Neuron (in vitro differentiated cells): ENCODE results near the gene TMPRSS12.
A peak's percentile ranks its signal among the peaks of the same experiment; 100 is the strongest.
"Not testable (repeated sequence)": the region's sequence is repeated elsewhere in the genome, so short reads cannot be mapped to it uniquely, and the experiment has no call there.

ENCODE experiments used
- H2AFZ ChIP-seq: one replicate; pipeline ENCODE4 v1.6.1; 2013; ENCODE audit warnings: low read depth, mild to moderate bottlenecking, inconsistent platforms, low read length, moderate library complexity
- H3K27me3 ChIP-seq: one replicate; pipeline ENCODE4 v1.6.1; 2013; ENCODE audit warnings: low read length; ENCODE audit not compliant: insufficient read depth
- H3K36me3 ChIP-seq: one replicate; pipeline ENCODE4 v1.6.1; 2013; ENCODE audit warnings: low read length; ENCODE audit not compliant: insufficient read depth
- H3K4me1 ChIP-seq: one replicate; pipeline ENCODE4 v1.6.1; 2013; ENCODE audit warnings: low read length; ENCODE audit not compliant: insufficient read depth
- H3K4me3 ChIP-seq: 2 replicates; pipeline ENCODE4 v1.5.1; 2013; ENCODE audit warnings: mild to moderate bottlenecking, low read length, moderate library complexity
- H3K9me3 ChIP-seq: one replicate; pipeline ENCODE4 v1.6.1; 2013; ENCODE audit warnings: low read length

The TMPRSS12 gene

DNA sequence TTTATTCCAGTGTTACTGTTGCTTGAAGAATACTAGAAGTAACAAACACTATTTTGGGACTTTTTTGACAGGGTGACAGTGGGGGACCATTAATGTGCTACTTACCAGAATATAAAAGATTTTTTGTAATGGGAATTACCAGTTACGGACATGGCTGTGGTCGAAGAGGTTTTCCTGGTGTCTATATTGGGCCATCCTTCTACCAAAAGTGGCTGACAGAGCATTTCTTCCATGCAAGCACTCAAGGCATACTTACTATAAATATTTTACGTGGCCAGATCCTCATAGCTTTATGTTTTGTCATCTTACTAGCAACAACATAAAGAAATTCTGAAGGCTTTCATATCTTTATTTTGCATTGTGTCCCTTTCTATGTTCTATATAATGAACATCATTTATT lies 44.5 kb downstream of the TMPRSS12 start:
- Histone ChIP-seq H3K36me3 (no peaks in the 10 kb centered on the region), H2AFZ (no peak overlapping the region), H3K9me3 (peaks cover 2% of the 10 kb centered on the region), H3K4me3 (no peak overlapping the region), H3K4me1 (no peaks in the 10 kb centered on the region), H3K27me3 (no peaks in the 10 kb centered on the region)

DNA sequence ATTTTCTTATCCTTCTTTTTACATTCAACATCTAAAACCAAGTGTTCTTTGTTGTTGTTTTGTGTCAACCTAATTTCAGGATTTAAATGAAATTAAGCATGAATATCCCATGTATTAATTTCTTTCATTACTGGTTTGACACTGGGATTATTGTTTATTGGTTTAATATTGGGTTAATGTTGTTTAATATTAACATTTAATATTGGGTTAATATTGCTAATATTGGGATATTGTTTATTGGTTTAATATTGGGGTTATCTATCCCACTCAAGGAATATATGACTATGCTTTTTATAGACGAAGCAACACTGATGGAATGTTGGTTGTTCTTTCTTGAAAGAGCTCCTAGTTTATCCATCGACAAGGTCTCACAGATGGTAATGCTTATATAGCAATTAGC lies 45.9 kb downstream of the TMPRSS12 start:
- Histone ChIP-seq H3K27me3 (no peaks in the 10 kb centered on the region), H3K4me1 (no peaks in the 10 kb centered on the region), H3K36me3 (no peaks in the 10 kb centered on the region), H2AFZ (no peak overlapping the region), H3K4me3 (no peak overlapping the region), H3K9me3 (no peaks in the 10 kb centered on the region)

DNA sequence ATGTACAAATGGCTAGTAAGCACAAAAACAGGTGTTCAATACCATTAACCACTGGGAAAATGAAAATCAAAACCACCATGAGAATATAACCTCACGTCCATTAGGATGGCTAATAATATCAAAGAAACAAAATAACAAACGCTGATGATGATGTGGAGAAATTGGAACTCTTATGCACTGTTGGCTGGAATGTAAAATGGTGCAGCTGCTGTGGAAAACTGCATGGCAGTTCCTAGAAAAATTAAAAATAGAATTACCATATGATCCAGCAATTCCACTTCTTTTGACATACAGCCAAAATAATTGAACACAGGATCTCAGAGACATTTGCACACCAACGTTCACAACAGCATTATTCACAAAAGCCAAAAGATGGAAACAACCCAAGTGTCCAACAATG lies 51.5 kb downstream of the TMPRSS12 start:
- H3K4me1 ChIP-seq, result no peaks in the 10 kb centered on the region
- H3K36me3 ChIP-seq, result no peaks in the 10 kb centered on the region
- H3K4me3 ChIP-seq, result no peak overlapping the region
- no peaks in the 10 kb centered on the region for H3K9me3 ChIP-seq
- H2AFZ ChIP-seq, result no peak overlapping the region
- no peaks in the 10 kb centered on the region for H3K27me3 ChIP-seq

DNA sequence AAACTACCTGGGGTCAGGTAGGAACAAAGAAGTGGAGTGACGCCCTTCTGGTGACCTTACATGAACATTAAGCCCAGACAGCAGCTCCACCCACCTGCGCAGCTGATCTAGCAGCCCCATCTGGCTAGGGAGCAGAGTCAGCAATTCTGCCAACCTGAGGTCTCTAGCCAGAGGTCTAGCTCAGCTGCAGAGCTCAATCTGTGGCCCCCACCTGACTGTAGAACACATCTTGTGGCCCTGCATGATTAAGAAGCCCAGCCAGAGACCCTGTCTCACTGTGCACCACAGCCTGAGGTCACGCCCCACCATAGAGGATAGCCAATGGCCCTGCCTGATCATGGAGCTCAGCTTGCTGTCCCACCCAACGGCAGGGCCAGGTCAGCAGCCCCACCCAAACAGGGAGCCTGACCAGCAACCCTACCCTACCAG lies 59.0 kb downstream of the TMPRSS12 start:
- no peak overlapping the region for H3K4me3 ChIP-seq
- no peaks in the 10 kb centered on the region for H3K36me3 ChIP-seq

DNA sequence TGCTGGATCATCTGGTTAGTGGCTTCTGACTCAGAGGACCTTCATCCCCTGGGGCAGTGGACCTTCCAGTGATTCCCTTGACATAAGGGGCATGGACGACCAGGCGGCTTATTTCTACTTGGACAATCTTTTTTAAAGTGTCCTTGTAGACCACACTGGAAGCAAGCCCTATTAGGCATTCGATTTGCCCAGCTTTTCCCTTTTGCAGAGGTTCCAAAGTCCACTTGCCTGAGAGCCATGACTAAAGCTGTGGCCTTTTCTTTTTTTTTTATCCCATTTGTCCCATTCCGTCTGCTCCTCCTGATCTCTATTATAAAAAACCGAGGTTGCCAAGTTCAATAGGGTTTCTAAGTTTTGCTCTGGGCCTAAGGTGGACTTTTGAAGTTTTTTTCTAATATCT lies 65.8 kb downstream of the TMPRSS12 start:
- not testable (repeated sequence) for H3K36me3 ChIP-seq, H3K9me3 ChIP-seq, H2AFZ ChIP-seq, H3K4me1 ChIP-seq, H3K27me3 ChIP-seq, H3K4me3 ChIP-seq

More for the DNA sequence above, 59.0 kb downstream of the TMPRSS12 start:
- no peak overlapping the region for H2AFZ ChIP-seq
- H3K9me3 ChIP-seq, result no peaks in the 10 kb centered on the region
- no peaks in the 10 kb centered on the region for H3K27me3 ChIP-seq
- H3K4me1 ChIP-seq, result no peaks in the 10 kb centered on the region

DNA sequence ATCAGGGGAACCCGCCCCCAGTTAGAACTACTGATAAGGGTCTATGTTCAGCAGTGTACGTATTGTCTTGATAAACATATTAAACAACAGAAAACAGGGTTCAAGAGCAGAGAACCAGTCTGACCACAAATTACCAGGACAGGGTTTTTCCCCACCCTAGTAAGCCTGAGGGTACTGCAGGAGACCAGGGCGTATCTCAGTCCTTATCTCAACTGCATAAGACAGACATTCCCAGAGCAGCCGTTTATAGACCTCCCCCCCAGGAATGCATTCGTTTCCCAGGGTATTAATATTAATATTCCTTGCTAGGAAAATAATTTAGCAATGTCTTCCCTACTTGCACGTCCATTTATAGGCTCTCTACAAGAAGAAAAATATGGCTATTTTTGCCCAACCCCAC lies 69.6 kb downstream of the TMPRSS12 start:
- peaks cover 15% of the 10 kb centered on the region for H3K9me3 ChIP-seq
- not testable (repeated sequence) for H3K36me3 ChIP-seq, H3K27me3 ChIP-seq, H2AFZ ChIP-seq, H3K4me3 ChIP-seq, H3K4me1 ChIP-seq

DNA sequence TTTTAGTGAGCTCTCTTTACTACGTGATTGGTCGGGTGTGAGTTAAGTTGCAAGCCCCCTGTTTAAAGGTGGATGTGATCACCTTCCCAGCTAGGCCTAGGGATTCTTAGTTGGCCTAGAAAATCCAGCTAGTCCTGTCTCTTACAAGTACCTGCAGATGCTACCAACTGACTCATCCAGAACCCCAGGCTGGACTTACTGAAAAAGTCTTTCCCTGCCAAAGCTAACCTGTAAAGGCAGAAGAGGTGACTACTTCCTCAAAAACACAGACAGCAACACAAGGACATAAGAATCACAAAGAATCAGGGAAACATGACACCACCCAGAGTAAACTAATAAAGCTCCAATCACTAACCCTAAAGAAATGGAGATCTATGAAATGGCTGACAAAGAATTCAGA lies 70.5 kb downstream of the TMPRSS12 start:
- Histone ChIP-seq H3K27me3 (no peaks in the 10 kb centered on the region), H2AFZ (no peak overlapping the region), H3K4me1 (no peaks in the 10 kb centered on the region), H3K9me3 (peaks cover 17% of the 10 kb centered on the region), H3K36me3 (no peaks in the 10 kb centered on the region), H3K4me3 (no peak overlapping the region)

DNA sequence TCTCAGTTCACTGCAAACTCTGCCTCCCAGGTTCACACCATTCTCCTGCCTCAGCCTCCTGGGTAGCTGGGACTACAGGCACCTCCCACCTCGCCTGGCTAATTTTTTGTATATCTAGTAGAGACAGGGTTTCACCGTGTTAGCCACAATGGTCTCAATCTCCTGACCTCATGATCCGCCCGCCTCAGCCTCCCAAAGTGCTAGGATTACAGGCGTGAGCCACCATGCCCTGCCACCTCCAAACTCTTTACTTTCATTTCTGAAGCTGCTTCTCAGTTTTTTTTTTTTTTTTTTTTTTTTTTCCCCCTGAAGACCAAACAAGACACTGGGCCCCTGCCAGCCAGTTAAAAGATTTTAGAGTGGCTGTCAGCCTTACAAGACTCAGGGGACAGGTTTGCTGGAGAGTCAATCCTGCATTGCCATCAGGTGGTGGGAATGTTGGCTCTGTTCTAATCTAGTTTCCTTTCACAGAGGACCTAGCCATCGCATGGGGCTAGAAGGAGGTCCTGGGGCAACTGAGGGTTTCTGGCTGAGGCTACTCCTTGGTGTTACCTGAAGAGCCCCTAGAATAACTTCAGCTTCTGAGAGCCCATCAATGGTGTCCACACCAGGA lies 72.3 kb downstream of the TMPRSS12 start:
- Histone ChIP-seq H3K4me1 (no peaks in the 10 kb centered on the region), H3K4me3 (no peak overlapping the region), H3K27me3 (no peaks in the 10 kb centered on the region), H2AFZ (no peak overlapping the region), H3K9me3 (peaks cover 17% of the 10 kb centered on the region), H3K36me3 (no peaks in the 10 kb centered on the region)

DNA sequence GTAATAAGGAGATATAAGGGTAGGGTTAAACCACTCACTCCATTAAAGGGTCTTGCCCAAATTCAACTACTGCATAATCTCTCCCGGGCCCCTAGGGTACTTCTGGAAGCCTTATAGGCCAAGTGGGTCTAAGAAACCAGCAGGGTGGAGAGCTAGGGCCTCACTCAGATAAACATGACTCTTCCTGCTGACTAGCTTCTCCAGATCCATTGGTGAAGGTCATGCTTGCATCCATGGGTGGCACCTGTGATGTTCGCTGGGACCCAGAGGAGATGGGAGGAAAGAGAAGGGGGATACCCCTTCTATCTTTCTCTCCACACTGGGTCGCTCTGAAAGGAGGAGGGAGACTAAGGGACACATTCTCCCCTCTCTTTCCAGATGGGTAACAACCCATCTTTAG lies 73.6 kb downstream of the TMPRSS12 start:
- no peaks in the 10 kb centered on the region for H3K36me3 ChIP-seq
- no peaks in the 10 kb centered on the region for H3K4me1 ChIP-seq
- no peak overlapping the region for H2AFZ ChIP-seq
- peaks cover 17% of the 10 kb centered on the region for H3K9me3 ChIP-seq
- H3K27me3 ChIP-seq, result no peaks in the 10 kb centered on the region
- no peak overlapping the region for H3K4me3 ChIP-seq

DNA sequence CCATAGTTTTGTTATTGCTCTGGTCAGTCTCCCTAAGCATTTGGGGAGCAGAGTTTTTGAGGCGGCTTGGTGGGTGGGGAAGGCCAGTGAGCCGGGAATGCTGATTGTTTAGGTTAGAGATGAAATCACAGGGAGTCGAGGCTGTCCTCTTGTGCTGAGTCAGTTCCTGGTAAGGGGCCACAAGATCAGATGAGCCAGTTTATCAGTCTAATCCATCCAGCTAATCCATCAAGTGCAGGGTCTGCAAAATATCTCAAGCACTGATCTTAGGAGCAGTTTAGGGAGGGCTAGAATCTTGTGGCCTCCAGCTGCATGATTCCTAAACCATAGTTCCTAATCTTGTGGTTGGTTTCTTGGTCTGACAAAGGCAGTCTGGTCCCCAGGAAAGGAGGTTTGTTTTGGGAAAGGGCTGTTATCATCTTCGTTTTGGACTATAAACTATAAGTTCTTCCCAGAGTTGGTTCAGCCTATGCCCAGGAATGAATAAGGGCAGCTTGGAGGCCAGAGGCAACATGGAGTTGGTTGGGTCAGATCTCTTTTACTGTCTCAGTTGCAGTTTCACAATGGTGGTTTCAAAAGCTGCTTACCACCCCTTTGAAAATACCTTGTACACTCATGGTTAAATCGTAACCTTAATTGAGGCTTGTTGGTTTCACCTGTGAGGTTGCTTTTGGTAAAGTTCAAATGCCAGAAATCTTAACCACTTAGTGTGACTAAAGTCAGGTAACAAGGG lies 76.0 kb downstream of the TMPRSS12 start:
- Histone ChIP-seq H3K4me1 (peaks cover 12% of the 10 kb centered on the region), H3K9me3 (peaks cover 10% of the 10 kb centered on the region), H3K36me3 (no peaks in the 10 kb centered on the region), H3K4me3 (no peak overlapping the region), H2AFZ (no peak overlapping the region), H3K27me3 (no peaks in the 10 kb centered on the region)

DNA sequence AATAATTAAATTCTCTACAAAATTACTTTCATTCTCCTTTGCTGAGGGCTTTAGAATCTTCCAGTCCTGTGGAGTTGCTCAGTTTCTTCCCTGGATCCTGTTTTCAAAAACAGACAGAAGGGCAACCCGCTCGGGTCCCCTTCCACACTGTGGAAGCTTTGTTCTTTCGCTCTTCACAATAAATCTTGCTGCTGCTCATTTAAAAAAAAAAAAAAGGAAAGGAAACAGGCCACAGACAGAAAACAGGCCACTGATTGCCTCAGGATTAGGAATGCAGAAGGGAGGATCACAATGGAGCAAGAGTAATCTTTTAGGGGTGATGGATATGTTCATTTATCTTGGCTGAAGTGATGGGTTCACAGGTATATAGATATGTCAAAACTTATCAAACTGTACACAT lies 80.1 kb downstream of the TMPRSS12 start:
- Histone ChIP-seq H3K27me3 (no peaks in the 10 kb centered on the region), H3K4me1 (peaks cover 27% of the 10 kb centered on the region), H3K9me3 (peaks cover 2% of the 10 kb centered on the region), H2AFZ (no peak overlapping the region), H3K4me3 (no peak overlapping the region), H3K36me3 (no peaks in the 10 kb centered on the region)

DNA sequence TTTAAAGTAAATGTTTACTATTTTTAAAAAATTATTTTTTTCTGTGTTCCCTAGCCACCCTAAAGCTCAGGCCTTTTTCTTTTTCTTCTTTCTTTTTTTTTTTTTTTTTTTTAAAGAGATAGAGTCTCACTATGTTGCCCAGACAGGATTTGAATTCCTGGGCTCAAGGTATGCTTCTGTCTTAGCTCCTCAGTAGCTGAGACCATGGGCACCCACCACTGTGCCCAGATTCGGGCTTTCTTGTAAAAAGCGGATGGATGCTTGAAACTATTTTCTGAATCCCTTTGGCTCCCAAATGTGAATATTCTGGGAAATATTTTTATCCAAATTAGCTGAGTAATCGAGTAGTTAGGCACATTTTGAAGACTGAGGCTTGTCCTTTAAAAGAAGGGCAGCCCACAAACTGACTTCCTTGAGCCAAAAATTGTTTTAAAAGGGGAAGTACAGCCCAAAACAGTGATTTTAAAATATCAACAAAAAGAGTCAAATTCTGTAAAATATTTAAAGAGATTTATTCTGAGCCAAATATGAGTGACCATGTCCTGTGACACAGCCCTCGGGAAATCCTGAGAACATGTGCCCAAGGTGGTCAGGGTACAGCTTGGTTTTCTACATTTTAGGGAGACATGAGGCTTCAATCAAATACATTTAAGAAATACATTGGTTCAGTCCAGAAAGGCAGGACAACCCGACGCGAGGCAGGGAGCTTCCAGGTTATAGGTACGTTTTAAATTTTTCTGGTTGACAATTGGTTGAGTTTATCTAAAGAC lies 80.8 kb downstream of the TMPRSS12 start:
- Histone ChIP-seq H3K4me3 (peak overlapping the region; percentile 56), H3K27me3 (no peaks in the 10 kb centered on the region), H3K4me1 (peaks cover 33% of the 10 kb centered on the region), H3K9me3 (no peaks in the 10 kb centered on the region), H2AFZ (peak overlapping the region; percentile 57), H3K36me3 (no peaks in the 10 kb centered on the region)

DNA sequence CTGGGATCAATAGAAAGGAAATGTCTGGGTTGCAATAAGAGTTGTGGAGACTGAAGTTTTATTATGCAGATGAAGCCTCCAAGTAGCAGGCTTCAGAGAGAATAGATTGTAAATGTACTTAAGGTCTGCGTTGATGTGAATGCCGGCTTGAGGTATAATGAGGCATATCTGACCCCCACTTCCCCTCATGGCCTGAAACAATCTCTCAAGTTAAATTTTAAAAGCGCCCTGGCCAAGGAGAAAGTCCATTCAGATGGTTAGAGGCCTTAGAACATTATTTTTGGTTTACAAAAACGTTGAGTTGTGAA lies 81.4 kb downstream of the TMPRSS12 start:
- H2AFZ ChIP-seq, result peak overlapping the region; percentile 57
- H3K9me3 ChIP-seq, result no peaks in the 10 kb centered on the region
- peak overlapping the region; percentile 56 for H3K4me3 ChIP-seq
- no peaks in the 10 kb centered on the region for H3K27me3 ChIP-seq
- H3K36me3 ChIP-seq, result no peaks in the 10 kb centered on the region
- H3K4me1 ChIP-seq, result peaks cover 33% of the 10 kb centered on the region
